ENCODE data around the gene RFX2.

DNA sequence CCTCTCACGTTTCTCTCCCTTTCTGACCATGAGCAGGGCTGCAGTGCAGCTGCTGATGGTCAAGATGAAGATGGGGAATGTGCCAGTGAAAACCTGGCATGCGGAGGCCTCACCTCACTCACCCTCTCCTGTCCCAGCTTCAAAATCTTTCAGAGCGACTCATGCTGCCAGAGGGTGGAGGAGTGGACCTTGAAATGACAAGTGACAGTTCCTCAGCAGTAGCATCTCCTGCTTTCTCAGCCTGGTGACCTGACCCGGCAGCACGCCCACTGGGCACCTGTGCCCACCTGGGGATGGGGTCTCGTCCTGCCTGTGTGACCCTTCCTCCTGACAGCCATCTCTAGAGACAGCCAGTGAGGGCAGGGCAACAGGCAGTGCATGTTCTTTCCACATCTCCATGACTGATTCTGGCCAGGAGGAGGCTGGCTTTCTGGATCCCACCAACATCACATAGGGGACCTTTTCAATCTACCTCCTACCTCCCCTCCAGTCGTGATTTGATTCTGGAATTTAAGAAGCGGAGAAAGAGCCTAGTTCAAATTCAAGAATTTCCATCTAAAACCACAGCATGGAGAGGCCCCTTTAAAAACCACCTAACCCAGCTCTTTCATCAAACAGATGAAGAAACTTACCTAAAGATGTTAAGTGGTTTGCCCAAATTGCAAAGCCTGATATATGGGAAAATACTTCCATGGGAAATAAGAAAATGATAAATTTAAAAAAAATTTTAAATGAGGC, 45.8 kb downstream of the RFX2 start:
- no peak for TF ChIP-seq CTCF (IDR thresholded peaks at IDR 0.05)
- no peak for TF ChIP-seq POLR2A (IDR thresholded peaks at IDR 0.05)
